CD4-positive, alpha-beta T cell treated with Interleukin-6 at 100 ng/mL for 8 hours (primary cell): ENCODE data around the gene MAML1.

Experiments
- DNase-seq: peaks from one replicate; pipeline ENCODE4 v3.0.0-alpha.2; 2020; ENCODE audit warnings: mixed read lengths, low spot score

MAML1 gene

DNA sequence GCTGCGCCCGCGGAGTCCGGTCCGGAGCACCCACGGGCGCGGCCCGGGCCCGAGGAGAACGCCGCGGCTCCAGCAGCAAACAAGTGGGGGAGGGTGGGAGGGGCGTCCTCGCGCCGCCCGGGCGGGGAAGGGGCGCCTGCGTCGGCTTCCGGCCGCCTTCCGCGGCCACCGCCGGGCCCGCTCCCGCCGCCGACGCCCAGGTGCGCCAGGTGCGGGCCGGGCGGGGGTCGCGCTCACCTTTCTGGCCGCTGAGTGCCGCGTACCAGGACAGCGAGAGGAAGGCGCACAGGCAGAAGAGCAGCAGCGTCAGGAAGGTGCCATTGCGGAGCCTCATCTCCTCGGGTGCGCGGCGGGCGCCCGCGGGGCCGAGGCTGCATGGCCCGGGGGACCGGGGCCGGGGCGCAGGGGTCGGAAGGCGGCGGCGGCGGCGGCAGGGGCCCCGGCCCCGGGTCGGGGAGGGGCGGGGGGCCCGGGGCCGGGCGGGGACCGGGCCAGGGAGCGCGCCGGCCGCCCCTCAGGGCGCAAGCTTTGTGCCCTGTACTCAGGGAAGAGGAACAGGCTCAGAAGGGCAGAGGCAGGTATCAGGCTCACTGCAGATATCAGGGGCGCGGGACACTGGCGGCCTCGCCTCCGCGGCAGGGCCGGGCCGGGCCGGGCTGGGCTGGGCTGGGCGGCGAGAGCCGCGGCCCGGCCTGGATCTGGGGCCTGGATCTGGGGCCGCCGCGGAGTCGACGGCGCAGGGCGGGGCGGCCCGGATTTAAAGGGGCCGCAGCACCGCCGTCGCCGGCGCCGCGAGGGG, 73.8 kb downstream of the MAML1 start, which contains the start of gene MGAT4B:
Gene MGAT4B (minus strand): TSS at position 617 of the 799 bp plus-strand sequence. CDS start 283 bp downstream, at position 334.
- DNase-seq, result peak; percentile 56

- no peak for DNase-seq
Observed at GRCh38 chr5:179812135-179812825, 79.7 kb downstream of the MAML1 start.

- no peak for DNase-seq
Observed at GRCh38 chr5:179812997-179813607, 80.5 kb downstream of the MAML1 start.

DNA sequence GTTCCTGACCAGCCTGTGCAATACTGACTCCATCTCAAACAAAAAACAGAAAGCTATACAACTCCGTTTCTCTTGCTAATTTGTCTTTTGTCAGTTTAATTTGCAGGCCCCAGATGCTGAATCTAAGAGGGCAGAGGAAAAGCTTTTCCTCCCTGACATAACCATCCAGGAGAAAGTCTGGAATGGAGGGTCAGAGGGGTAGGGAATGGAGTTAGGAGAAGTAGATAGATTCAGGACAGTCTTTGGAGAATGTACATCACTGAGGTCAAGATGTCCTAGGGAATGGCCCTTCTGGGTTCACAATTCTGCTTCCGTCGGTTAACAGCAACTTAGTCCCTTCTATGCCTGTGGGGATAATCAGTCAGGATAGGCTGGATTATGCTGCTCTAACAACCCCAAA, 81.5 kb downstream of the MAML1 start:
- DNase-seq, result no peak

GRCh38 chr5:179815491-179816249, 83.0 kb downstream of the MAML1 start:
- DNase-seq, result no peak

DNA sequence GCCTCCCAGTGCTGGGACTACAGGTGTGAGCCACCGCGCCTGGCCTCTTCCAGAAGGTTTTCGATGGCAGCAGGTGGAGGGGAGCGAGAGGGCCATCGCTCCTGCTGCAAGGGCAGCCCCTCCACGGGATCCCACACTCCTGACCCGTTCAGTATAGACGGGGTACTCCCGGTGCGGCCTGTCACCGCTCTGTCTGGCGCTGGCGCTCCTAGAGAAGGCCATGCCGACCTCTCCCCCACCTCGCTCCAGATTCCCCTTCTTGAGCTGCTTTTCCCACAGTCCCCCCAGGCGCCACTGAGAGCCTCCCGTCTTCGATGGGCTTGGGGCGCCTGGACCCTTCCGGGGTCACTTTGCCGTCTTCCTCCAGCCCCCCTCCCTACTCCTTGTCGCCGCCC, 83.8 kb downstream of the MAML1 start:
- no peak for DNase-seq

- no peak for DNase-seq
Observed at GRCh38 chr5:179816796-179817469, 84.3 kb downstream of the MAML1 start.

DNA sequence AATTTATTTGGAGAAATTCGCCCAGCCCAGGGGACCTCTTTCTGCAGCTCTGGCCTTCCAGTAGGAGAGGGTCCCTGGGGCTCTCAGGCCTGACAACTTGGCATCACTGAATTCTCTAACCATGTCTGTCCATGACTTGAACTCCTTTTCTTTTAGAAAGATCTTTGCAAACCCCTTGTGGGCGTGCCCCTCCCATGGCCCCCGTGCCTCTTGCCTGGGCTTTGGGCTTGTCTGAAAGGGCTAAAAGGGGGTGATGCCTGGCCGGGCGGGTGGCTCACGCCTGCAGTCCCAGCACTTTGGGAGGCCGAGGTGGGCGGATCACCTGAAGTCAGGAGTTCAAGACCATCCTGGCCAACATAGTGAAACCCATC, 84.8 kb downstream of the MAML1 start:
- no peak for DNase-seq

- DNase-seq, result no peak
Observed at GRCh38 chr5:179817890-179818745, 85.5 kb downstream of the MAML1 start.

GRCh38 chr5:179818746-179819295, 86.2 kb downstream of the MAML1 start:
- peak; percentile 89 for DNase-seq

- peak; percentile 24 for DNase-seq
Observed at GRCh38 chr5:179819296-179820126, 86.9 kb downstream of the MAML1 start.

GRCh38 chr5:179820127-179820482, 87.5 kb downstream of the MAML1 start:
- DNase-seq, result no peak

GRCh38 chr5:179820483-179821297, 88.1 kb downstream of the MAML1 start, which contains the start of gene SQSTM1:
TSS of gene SQSTM1 (plus strand) at chr5:179820905. CDS start at chr5:179820937, 32 bp downstream.
- DNase-seq, result peak; percentile 76

GRCh38 chr5:179821298-179822058, 88.9 kb downstream of the MAML1 start:
- peak; percentile 89 for DNase-seq

DNA sequence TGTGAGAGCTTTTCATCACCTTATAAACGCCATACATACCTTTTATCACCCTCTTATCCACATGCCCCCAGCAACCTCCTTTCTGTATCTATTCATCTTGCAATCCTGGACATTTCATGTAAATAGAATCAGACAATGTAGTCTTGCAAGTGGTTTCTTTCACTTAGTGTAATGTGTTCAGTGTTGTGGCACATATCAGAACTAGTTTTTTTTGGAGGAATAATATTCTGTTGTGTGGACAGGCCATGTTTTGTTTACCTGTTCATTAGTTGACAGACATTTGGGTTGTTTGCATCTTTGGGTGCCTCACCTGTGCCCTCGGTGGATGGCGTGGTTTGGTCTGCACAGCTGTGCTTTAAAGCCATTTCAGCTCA, 89.4 kb downstream of the MAML1 start:
- DNase-seq, result no peak

GRCh38 chr5:179822444-179822990, 89.9 kb downstream of the MAML1 start:
- DNase-seq, result no peak

DNA sequence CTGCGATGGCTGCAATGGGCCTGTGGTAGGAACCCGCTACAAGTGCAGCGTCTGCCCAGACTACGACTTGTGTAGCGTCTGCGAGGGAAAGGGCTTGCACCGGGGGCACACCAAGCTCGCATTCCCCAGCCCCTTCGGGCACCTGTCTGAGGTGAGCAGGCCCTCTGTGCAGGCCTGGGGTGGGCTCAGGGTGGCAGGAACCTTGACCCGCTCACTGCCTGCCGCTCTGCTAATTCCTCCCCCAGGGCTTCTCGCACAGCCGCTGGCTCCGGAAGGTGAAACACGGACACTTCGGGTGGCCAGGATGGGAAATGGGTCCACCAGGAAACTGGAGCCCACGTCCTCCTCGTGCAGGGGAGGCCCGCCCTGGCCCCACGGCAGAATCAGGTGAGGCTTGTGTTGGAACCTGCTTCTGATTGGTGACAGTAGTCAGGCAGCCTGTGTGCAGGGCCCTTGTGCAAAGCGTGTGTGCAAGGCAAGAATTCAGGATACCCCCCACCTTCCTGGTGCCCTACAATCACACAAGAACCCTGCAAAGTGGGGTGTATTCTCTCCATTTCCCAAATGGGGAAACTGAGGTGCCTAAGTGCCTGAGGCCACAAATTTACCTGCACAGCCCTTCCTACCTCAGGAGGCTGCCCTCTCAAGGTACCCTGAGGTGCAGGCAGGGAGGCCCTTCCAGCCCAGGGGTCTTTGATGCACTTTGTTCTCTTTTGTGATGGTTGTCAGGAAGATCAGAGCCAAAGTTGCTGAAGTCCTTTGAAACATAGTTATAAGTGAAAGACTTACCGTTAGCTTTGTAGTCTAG, 91.5 kb downstream of the MAML1 start:
- DNase-seq, result no peak
